Gastrocnemius medialis (tissue), 4 donors: ENCODE data around the gene NT5C1B.

Experiments
- CTCF ChIP-seq, 5 experiments: fragments of 450-650 bp in 3 of 5; fragments of 200-600 bp in 2 of 5; sonication (generic) in 2 of 5; IDR thresholded peaks in 4 of 5; conservative IDR thresholded peaks in 1 of 5; 1 replicate in 4 of 5; 2 replicates in 1 of 5; pipeline ENCODE4 v1.5.1; 2016 to 2019; ENCODE audit warnings: antibody characterized with exemption in 5 of 5, mild to moderate bottlenecking in 3 of 5, moderate library complexity in 3 of 5
- POLR2A ChIP-seq, 2 donors: fragments of 450-650 bp; IDR thresholded peaks; one replicate each; pipeline ENCODE4 v1.6.1; 2017; ENCODE audit warnings: antibody characterized with exemption in 2 of 2, mild to moderate bottlenecking in 2 of 2, moderate library complexity in 2 of 2

DNA sequence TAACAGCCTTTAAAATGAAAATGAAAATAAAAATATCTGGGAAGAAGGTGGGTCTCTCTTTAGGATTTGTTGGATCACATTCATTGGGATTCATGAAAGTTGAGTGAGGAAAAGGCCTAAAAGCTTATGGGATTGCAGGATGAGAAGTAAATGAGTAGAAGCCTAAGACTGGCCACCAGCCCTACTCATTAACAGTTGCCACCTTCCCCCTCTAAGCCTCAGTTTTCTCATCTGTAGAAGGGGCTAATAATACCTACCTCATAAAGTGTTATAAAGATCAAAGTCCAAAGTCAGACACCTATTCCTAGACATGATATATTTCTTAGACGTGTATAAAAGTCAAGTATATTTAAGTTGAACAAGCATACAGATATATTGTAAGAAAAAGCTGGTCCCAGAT lies 52.7 kb downstream of the NT5C1B start:
- TF ChIP-seq CTCF (IDR thresholded peaks at IDR 0.05 in 4 of 5, conservative IDR thresholded peaks at IDR 0.05 in 1 of 5) (no peak), POLR2A (IDR thresholded peaks at IDR 0.05) (no peak)
